Amniotic epithelial cell (primary cell): ENCODE results near the gene TACSTD2.
"Not testable (repeated sequence)": the region's sequence is repeated elsewhere in the genome, so short reads cannot be mapped to it uniquely, and the experiment has no call there.

Experiments
- DNase-seq: peaks from one replicate; pipeline ENCODE4 v3.0.0-alpha.2; 2010; ENCODE audit warnings: low read depth

The TACSTD2 gene

DNA sequence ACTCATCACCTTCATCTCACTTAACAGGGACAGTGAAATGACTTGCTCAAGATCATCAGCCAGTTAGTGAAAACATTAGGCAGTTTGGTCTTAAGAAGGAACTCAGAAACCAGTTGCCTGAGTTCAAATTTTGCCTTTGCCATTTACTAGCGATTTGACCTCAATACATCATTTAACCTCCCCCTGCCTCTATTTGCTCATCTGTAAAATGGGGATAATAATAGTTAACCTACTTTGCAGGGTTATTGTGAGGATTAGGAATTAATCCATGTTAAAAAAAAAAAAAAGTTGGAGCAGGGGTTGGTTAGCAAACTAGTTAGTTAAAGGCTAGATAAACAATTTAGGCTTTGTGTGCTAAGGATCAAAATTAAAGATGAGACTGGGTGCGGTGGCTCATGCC is 10.6 kb upstream of the TACSTD2 start:
- DNase-seq, result no peak

DNA sequence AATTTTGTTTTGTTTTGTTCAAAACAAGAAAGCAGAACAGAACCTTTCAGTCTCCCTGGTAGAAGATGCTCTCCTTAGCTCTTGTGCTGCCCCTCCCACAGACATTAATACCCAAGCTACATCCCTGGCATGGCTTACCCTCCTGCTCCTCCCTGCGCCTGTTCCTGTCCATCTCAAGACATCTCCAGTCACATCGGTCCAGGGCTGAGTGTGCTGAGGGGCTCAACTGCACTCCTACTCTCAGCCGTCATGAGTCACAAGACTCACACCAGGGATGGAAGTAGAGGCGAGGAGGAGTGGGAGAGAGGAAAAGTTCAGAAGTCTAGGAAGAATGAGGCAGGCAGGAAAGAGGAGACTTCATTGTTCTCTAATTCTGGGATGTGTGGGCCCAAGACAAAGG is 9.2 kb upstream of the TACSTD2 start:
- peak; percentile 42 for DNase-seq

DNA sequence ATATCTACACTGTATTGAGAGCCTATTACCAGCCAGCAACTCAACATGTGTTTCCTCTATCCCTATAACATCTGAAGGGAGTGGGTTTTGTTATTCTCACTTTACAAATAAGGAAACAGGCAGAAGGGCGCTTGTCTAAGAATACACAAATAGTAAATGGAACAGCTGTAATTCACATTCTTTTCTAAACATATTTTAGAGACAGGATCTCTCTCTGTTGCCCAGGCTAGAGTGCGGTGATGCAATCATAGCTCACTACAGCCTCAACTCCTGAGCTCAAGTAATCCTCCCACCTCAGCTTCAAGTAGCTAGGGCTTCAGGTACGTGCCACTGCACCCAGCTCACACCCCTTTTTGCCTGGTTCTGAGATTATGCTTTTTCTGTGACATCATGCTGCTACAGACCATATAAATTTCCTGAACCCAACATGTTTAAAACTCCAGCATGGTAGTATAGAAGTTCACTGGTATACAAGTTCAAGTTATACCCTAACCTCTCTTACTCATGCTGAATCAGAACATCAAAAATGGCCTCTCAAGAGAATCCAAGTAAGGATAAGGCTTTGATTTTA is 8.6 kb upstream of the TACSTD2 start:
- peak; percentile 66 for DNase-seq

DNA sequence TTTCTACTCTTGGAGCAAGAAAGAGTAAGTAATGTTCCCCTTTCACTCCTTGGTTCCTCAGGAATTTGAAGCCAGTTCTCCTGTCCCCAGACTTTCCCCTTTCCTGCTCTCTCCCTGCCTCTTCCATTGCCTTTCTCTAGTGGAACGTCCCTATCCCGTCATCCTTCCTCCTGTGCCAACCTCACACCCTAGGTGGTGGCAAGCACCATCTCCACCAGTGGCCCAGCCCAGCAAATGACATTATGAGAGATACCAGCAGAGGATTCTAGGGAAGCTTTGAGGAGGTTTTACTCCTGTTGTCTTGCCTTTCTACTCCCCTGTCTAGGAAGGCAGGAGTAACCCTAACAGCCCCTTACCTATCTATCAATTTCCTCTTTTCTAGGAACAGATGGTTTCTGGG is 8.1 kb upstream of the TACSTD2 start:
- no peak for DNase-seq

DNA sequence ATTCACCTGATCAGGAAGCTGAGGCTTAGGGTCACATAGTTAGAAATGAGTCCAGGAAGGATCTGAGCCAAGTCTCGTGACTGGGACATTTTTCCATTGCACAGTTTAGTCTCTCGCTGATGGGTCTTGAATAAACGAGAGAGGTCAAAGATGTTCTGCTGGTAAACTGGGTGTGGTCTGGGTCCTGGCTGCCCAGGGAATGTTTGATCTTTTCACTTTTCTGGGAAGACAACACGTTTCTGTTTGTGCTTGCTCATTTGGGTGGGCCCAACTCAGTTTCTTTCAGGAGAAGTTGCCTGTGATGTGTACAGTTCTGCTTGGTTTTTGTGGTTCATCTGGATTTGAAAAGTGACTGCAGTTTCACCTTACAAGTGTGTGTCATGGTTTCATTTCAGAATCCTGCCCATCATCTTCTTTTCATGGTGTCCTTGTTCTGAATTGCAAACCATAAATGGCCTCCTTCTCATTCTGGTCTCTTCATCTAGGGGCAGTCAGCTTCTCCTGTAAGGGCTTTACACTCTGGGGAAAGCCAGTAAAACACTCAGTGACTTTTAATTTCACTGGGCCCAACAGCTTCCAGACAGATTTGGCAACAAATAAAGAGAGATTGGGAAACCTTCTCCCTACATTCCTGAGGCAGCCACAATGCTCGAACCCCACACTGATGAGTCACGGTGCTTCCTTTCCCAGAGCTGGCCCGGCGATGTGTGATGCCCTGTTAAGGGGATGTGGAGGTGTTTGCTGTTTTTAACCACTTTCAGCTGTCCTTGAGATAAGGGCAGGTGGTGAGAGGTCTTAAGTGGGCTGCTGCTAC is 7.2 kb upstream of the TACSTD2 start:
- DNase-seq, result peak; percentile 97

DNA sequence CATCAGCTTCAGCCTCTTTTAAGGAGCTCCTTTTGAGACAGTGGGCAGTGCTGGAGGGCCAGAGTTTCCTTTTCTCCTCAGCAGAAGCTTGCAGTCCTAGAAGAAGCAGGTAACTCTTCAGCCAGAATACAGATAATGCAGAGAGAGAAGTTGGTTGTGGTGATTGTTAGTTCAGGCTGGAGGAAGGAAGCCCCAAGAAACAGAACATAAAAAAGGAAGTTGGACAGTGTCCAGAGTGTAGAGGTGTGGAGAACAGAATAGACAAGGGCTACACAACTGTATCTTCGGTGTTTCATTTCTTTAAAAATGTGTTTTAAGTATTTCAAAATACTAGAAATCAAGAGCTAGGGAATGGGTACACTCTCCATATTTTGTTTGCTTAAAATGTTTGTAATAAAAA is 6.4 kb upstream of the TACSTD2 start:
- DNase-seq, result no peak

DNA sequence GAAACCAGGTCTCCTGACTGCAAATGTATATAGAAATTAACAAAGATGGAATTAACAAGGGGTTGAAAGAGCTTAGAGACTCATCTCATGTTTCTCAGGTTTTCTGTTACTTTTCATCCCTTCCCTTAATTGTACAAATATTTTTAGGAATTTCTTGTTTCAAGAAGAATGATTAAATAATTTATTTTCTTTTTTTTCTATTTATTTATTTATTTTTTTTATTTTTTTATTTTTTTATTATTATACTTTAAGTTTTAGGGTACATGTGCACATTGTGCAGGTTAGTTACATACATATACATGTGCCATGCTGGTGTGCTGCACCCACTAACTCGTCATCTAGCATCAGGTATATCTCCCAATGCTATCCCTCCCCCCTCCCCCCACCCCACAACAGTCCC is 5.1 kb upstream of the TACSTD2 start:
- not testable (repeated sequence) for DNase-seq

DNA sequence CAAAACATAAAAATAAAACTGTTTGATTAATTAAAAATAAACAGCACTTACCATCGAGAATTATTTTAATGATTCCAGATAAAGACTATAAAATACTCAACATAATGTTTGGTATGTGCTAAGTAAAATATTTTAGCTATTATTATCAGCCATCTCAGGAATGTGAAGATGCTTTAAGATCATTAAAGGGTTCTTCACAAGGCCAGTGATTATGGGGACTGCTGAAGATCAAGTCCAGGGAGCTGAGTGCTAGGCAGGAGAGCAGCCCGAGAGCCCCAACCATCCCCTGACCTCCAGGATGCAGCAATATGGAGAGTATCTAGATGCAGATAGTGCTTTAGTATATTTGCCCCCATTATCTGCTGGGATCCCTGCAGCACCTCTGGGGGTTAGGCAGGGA is 4.6 kb upstream of the TACSTD2 start:
- DNase-seq, result no peak

DNA sequence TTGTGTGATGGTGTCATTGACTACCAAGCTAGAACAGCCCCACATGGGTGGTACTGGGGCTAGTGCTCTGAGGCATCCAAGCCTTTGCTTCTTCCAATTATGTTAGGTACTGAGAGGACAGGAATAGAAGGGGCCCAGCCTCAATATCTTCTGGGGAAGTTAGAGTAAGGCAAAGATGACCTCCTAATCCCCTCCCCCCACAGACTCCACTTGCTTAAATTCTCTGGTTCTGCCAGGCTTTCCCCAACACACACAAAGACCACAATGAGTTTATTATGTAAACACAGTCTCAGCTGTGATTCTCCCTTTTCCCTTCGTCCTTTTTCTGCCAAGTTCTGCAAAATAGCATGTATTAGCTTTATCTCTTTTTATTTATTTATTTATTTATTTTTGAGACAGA is 3.1 kb upstream of the TACSTD2 start:
- no peak for DNase-seq

DNA sequence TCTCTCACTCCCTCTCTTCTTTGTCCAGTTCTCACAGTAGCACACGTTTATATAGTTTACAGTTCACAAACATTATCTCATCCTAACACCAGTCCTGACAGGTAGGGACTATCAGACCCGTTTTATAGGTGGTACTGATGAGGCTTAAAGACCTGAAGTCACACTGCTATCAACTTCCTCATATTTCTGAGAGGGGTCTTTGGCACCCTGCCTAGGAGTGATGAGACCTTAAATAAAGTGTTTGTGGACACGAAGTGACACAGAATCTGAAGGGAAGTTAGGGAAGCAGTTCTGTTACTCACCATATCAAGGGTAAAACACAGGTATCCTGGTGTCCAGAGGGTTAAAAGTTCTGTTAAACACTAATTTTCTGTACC is 590 bp upstream of the TACSTD2 start:
- DNase-seq, result no peak

DNA sequence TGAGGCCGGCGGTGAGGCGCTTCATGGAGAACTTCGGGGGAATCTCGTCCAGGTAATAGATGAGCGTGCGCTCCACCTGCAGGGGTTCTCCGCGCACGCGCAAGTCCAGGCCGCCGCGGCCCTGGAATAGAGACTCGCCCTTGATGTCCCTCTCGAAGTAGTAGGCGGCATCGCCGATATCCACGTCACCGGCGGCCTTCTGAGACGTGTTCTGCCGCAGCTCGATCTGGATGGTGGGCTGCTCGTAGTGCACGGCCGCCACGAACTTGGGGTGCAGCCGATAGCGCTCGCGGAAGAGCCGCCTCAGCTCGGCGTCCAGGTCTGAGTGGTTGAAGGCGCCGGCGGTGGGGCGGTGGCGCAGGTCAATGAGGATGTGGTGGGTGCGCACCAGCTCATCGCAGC is 726 bp downstream of the TACSTD2 start:
- no peak for DNase-seq

DNA sequence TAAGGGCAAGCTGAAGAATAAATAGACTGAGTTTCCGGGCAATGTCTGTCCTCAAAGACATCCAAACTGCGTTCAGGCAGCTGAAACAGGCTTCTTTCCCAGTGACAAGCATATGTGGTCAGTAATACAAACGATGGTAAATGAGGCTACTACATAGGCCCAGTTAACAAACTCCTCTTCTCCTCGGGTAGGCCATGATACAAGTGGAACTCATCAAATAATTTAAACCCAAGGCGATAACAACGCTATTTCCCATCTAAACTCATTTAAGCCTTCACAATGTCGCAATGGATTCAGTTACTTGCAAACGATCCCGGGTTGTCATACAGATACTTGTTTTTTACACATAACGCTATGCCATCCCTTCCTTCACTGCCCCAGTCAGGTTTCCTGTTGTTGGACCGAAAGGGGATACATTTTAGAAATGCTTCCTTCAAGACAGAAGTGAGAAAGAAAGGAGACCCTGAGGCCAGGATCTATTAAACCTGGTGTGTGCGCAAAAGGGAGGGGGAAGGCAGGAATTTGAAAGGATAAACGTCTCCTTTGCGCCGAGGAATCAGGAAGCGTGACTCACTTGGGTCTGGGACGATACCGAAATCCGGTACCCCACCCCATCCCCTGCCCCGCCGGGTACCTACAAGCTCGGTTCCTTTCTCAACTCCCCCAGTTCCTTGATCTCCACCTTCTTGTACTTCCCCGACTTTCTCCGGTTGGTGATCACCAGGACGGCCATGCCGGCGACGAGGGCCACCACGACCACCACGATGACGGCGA is 1.3 kb downstream of the TACSTD2 start:
- DNase-seq, result no peak

DNA sequence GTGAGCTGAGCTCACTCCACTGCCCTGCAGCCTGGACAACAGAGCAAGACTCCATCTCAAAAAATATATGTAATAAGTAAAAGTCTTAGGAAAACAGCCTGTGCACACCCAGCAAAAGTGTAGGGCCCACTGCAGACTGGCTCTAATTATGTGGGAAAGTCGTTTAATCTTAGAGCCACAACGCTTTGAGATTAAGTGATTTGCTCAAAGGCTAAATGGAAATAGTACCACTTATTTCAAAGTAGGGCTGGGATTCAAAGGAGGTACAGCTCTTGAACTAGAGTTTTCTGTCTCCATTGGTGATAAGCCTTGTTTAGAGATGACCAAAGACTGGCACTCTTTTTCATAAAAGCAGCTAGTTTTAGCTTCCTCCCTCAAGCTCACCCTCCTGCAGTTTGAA is 2.2 kb downstream of the TACSTD2 start:
- DNase-seq, result no peak

DNA sequence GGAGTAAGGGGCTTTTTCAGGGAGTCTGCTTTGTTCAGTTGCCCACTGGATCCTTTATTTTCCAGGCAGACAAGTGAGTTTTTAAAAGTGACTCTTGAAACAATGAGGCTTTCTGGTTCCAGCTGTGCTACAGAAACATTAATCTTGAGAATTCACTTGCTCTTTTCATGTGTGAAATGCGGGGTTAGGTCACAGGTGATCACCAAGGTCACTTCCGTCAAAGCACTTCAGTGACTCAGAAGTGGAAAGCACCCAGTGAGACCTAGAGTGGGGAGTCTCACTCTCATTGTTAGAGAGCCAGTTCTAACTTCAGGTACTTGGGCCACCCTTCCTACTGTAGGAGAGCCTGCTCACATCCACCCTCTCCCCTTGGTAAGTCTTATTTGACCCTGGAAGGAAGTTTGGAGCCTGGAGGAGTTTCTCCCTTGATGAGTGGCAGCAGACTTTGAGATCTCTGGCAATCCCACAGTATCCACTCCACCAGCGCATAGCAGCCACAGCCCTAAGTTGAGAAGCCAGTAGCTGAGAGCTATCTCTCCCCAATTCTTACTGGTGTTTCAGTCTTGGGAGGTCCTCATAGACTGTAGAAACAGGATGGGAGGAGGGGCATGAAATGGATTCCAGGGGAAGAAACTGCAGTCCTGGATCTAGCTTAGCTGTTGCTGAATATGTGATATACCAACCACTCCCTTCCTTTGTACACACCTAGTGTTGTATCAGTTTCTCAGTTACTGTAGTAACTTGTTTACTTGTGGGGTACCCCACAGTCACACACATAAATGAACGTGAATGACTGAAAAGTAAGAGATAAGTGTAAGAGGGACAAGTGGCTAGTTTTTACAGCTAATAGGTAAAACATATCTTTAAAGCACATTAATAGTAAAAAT is 3.1 kb downstream of the TACSTD2 start:
- no peak for DNase-seq

DNA sequence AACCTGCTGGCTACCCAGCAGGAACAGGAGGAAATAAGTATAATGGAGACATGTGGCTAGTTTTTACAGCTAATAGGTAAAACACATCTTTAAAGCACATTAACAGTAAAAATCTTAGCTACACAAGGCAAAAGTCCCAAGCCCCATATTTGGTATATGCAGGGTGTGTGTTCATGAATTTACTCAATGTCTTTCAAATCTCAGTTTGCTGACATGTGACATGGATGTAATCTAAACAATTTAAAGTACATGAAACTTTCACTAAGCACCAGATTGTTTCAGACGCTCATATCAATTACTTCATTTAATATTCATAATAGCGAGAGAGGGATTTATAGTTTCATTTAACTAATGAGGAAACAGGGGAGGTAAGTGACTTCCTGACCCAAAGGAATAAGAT is 3.9 kb downstream of the TACSTD2 start:
- DNase-seq, result no peak

DNA sequence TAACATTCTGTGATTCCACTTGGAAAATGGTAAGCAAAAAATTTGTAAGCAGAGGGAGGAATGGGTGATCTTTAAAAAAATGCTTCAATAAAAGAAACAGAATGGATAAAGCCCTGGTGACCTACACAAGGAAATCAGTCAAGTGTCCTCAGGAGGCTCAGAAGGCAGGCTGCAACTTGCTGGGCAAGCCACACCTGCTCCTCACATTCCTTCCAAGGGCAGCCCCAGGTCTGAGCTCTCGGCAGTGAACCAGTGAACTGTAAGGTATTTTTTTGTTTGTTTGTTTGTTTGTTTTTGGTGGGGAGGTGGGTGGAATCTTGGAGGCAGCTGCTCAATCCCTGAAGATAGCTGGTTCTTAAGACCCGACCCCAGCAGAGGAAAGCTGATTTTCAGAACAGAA is 4.4 kb downstream of the TACSTD2 start:
- DNase-seq, result no peak

DNA sequence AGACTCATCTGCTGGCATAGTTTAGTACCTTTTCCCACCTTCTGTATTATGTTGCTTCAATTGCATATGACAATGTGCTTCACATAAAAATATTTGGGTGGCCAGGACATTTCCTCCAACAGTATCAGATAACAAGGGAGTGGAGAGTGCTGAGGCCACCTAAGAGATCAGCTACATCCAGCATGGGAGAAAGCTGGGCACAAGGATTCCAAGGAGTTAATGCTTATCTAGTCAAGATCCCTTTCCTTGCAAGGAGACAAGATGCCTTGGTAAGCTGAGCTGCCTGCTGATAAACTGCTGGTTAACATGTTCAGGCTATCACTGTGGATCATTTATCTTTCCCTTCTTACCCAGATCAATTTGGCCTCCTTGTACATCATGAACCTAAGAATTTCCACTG is 5.4 kb downstream of the TACSTD2 start:
- DNase-seq, result no peak

DNA sequence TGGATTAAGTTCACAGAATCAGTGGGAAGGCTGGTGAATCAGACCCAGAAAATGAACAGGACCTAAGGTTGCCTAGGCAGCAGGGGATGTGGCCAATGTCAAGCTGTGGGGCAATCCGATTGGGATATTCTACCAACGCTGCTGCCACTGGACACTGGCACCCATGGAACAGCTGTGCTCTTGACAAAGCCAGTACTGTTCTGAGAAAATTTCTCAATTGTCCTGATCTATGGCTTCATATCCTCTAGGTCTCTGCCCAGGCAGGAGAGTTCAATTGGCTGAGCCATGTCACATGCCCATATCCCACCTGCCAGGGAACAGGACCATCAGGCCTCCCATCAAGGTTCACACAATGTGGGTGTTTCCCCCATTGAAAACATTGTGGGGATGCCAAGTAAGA is 6.2 kb downstream of the TACSTD2 start:
- DNase-seq, result no peak

DNA sequence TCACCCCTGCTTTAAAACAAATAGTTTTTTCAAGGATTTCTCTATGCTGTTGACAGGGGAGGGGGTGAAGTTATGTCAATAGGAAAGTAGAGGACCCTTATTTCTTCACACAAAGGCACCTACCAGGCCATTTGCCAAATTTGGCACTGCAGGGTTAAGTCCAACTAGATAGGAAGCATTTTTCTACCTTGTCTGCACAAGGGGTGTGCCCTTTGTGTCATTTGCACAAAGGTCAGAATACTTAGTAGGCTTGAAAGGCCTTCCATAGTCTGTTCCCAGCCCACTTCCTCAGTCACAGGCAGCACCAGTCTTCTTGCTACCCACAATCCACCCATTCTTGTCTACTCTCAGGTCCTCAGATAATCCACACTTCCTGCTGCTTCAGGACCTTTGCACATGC is 7.0 kb downstream of the TACSTD2 start:
- DNase-seq, result no peak

DNA sequence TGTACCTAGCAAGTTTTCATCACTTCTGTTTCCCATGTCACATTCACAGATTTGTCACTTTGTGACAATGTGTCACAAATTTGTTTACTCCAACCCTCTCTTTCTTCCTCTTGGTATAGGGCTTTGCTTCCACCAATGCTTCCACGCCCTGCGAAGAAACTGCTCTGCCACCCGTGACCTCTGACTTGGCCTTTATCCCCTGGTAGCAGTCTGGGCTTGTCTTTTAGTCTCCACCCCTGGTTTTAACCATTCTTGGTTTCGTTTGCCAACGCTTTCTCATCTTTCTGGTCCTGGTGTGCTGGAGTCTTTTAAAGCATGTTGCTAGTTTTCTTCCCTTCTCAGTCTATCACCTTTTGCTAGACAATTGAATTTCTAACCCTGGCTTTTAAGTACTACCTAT is 8.1 kb downstream of the TACSTD2 start:
- no peak for DNase-seq

DNA sequence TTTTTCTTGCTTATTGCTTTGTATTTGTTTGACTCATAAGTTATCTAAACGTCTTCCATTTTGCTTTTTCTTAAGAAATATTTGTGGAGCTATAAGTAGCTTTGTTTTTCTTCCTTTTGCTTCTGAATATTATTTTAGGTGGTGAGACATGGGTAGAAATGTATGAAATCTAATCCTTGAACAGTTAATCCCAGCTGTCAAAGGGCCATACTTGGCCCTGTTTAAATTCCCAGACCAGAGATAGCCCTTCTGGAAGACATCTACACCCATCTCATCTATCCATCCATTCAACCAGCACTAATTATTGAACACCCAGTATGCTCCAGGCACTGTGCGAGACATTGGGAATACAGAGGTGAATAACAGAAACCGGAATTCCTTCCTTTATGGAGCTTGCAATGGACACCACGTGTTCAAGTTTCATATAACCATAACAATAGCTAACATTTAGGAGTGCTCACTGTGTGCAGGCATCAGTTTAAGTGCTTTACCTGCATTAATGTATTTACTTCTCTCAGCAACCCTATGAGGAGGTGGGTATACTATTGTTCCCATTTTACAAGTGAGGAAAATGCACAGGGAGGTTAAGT is 8.7 kb downstream of the TACSTD2 start:
- DNase-seq, result no peak

DNA sequence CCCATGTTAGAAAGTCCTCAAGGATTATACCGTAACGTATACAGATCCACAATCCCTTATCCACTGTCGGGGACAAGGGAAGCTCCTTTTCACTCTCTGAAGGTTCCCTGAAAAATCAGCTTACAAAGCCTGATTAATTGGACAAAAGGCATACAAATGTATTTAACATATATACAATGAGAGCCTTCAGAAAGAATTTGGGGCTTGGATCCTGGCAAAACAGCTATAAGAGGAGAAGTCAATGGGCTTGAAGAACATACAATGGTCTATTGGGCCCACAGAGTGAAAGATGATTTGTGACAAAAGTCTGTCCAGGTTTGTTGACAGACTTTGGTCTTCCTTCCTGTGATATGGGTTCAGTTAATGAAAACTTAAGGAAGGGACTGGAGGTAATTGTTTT is 10.7 kb downstream of the TACSTD2 start:
- no peak for DNase-seq
